ENCODE results near the gene DYNLRB1.

DYNLRB1 gene

DNA sequence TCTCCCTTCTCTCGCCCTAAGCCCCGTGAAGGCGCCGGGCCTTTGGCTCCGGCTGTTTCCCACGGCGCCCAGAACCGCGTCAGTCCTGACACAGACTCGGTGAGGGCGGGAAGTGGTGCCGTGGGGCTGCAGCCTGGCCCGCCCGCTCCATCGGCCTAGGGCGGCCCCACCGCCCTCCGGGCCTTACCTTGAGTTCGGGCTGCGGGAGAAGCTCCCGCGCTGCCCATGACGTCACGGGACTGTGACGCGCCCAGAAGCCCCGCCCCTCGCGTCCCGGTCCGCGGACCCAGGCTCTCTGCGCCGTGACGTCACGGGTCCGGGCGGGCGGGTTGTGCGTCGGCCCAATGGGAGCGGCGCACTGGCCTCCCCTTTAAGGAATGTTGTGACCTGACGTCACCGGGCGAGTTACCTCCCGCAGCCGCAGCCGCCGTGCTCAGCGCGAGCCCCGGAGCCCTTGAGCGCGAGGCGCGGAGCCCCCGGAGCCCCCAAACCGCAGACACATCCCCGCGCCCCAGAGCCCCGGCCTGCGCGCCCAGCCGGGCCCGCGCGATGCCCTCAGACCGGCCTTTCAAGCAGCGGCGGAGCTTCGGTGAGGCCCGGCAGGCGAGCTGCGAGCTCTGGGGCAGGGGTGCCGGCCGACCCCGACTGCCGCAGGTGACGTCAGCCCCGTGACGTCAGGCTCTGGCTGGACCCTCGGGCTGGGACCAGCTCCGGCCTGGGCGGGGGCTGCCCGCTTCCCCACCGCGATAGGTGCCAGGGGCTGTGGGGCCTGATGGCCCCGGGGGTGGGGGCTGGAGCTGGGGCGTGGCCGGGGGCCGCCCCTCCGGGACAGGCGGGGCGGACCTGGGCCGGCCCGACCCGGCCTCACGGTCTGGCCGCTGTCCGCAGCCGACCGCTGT is 42.3 kb downstream of the DYNLRB1 start, which contains the start of gene MAP1LC3A:
Gene MAP1LC3A (plus strand): TSS at position 399 of the 899 bp plus-strand sequence. CDS start 151 bp downstream, at position 550.
- peak within 1 kb of the TSS; percentile 49 for H3K4me3 ChIP-seq (replicated peaks; ENCODE audit: low read depth, low read length)
- DNase-seq (ENCODE audit: extremely low read depth, low read depth): peak; percentile 43
- TF ChIP-seq, protein P1, sequence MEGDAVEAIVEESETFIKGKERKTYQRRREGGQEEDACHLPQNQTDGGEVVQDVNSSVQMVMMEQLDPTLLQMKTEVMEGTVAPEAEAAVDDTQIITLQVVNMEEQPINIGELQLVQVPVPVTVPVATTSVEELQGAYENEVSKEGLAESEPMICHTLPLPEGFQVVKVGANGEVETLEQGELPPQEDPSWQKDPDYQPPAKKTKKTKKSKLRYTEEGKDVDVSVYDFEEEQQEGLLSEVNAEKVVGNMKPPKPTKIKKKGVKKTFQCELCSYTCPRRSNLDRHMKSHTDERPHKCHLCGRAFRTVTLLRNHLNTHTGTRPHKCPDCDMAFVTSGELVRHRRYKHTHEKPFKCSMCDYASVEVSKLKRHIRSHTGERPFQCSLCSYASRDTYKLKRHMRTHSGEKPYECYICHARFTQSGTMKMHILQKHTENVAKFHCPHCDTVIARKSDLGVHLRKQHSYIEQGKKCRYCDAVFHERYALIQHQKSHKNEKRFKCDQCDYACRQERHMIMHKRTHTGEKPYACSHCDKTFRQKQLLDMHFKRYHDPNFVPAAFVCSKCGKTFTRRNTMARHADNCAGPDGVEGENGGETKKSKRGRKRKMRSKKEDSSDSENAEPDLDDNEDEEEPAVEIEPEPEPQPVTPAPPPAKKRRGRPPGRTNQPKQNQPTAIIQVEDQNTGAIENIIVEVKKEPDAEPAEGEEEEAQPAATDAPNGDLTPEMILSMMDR (IDR thresholded peaks at IDR 0.05; ENCODE audit: low read depth, low read length, missing control alignments): no peak

DNA sequence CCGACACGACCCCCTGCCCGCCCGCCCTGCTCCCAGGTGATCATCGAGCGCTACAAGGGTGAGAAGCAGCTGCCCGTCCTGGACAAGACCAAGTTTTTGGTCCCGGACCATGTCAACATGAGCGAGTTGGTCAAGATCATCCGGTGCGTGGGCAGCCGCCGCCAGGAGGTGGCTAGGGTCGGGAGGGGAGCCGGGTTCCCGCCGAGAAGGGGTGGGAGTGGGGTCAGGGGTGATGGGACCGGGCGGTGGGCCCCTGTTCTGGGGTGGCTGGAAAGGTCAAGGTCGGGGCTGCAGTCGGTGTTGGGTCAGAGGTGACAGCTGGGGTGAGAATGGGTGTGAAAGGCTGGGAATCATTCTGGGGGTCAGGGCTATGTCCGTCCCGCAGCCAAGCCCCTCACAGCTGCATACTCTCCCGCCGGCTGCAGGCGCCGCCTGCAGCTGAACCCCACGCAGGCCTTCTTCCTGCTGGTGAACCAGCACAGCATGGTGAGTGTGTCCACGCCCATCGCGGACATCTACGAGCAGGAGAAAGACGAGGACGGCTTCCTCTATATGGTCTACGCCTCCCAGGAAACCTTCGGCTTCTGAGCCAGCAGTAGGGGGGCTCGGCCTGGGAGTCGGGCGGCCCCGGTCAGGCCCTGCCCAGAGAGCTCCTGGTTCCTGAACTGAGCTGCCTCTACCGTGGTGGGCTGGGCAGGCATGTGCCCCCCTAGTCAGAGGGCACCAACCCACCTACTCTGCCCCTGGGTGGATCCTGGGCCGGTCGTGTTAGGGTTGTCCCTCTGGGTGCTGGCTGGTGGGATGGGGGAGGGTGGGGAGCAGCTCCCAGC is 43.3 kb downstream of the DYNLRB1 start:
- TF ChIP-seq, protein P1 (IDR thresholded peaks at IDR 0.05; ENCODE audit: low read depth, low read length, missing control alignments): no peak
- no peak for DNase-seq (ENCODE audit: extremely low read depth, low read depth)
- no peak overlapping the region; the same call in 1 of the 2 replicates for H3K4me3 ChIP-seq (replicated peaks; ENCODE audit: low read depth, low read length)

DNA sequence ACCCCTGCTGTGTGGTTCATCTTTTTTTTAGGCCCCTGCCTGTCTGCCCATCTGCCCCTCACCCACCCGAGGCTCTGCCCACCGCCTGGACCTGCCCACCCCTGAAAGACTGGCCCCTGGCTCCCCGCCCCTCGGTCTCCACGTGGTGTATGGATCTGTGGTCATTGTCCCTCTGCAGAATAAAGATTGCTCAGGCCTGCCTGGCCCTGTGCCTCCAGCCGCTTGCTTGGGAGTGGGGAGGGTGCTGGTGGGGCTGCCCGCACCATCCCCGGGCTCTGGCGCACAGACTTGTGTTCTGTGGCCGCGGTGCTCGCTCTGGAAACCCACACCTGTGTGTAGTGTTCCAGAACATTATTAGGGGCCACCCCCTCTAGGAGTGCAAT is 43.9 kb downstream of the DYNLRB1 start:
- TF ChIP-seq, protein P1 (IDR thresholded peaks at IDR 0.05; ENCODE audit: low read depth, low read length, missing control alignments): no peak
- no peak for DNase-seq (ENCODE audit: extremely low read depth, low read depth)
- H3K4me3 ChIP-seq (replicated peaks; ENCODE audit: low read depth, low read length): no peak overlapping the region

DNA sequence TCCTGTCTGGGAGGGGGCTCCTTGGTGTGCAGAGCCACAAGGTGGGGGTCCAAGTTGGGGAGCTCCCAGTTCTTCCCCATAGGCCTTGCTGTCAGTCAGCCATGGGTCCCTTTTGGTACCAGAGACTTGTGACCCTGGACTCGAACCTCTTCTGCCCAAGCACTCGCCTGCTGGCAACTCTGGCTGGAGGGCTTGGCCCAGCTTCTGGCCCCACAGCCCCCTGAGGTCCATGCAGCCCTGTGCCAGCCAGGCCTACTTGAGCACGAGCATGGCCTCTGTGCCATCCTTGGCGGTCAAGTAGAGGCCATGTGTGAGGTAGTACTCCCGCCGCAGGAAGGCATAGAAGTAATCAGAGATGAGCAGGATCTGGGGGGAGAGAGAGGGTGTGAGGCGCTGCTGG is 44.4 kb downstream of the DYNLRB1 start:
- no peak for DNase-seq (ENCODE audit: extremely low read depth, low read depth)
- no peak overlapping the region for H3K4me3 ChIP-seq (replicated peaks; ENCODE audit: low read depth, low read length)
- TF ChIP-seq, protein P1 (IDR thresholded peaks at IDR 0.05; ENCODE audit: low read depth, low read length, missing control alignments): no peak

DNA sequence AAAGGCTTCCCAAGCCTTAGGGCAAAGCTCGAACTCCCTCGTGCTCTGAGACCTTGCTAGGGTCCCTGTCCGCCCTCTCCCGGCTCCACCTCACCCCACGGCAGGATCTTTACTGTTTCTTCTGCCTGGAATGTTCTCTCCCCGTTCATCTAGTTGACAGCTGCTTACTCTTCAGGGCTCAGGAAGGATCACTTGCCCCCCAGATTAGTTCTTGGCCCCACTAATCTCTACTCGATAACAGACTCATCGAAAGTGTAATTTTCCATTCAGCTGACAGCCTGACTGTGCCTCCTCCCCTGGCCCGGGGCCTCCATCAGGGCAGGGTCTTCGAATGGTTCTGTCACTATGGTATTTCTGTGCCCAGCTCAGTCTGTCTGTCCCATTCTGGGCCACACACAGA is 45.4 kb downstream of the DYNLRB1 start:
- no peak for DNase-seq (ENCODE audit: extremely low read depth, low read depth)
- TF ChIP-seq, protein P1 (IDR thresholded peaks at IDR 0.05; ENCODE audit: low read depth, low read length, missing control alignments): no peak
- no peak overlapping the region for H3K4me3 ChIP-seq (replicated peaks; ENCODE audit: low read depth, low read length)

DNA sequence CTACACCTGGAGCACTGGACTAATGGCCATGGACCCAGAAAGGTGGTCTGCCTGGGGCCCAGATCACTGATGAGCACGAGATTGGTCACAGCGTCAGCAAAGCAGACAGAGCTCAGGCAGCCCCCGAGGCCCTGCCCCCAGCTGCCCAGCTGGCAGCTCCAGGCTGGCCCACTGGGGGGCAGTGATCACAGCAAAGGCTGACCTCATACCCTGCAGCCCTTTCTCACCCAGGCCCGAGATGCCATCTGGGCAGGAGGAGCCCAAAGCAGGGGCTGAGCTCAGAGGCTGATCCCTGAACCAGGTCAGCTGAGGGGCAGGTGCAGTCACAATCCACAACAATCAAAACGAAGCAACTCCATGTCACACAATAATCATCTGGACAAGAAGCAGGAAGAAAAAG is 46.4 kb downstream of the DYNLRB1 start:
- H3K4me3 ChIP-seq (replicated peaks; ENCODE audit: low read depth, low read length): no peak overlapping the region
- TF ChIP-seq, protein P1 (IDR thresholded peaks at IDR 0.05; ENCODE audit: low read depth, low read length, missing control alignments): peak; percentile 31
- DNase-seq (ENCODE audit: extremely low read depth, low read depth): no peak
